ENCODE data around the gene SMIM27. TPM values are rescaled to one million over a fixed set of nuclear protein-coding genes. Genes with fewer than 3 reads are reported as not detected.
"Not testable (repeated sequence)": the region's sequence is repeated elsewhere in the genome, so short reads cannot be mapped to it uniquely, and the experiment has no call there.

Gene SMIM27
- total and polyA plus RNA-seq, 4 experiments from 2014 or later: 32.1 to 115 (median 40.1) TPM

GRCh38 chr9:32587901-32588300 is 35.8 kb downstream of the SMIM27 start:
- POLR2A ChIA-PET (ENCODE audit: partially characterized antibody): no interaction called here
- CTCF ChIA-PET (ENCODE audit: partially characterized antibody): interaction anchor here (0.5 to 6.0 kb wide), 6 partner anchors 7 to 398 kb away, joined by 3 to 55 read pairs (median 8); no protein-coding TSS in a partner anchor
- H3K9me3 Mint-ChIP-seq: no peaks in the 10 kb centered on the region

GRCh38 chr9:32589083-32589723 is 37.1 kb downstream of the SMIM27 start:
- H3K9me3 Mint-ChIP-seq: no peaks in the 10 kb centered on the region
- no peak overlapping the region for H3K4me3 Mint-ChIP-seq
- Histone ChIP-seq H3K4me3 (ENCODE audit: low read length in 2 of 2) (no peak overlapping the region), H3K27ac (ENCODE audit: low read depth, low read length) (no peak overlapping the region), H3K4me1 (ENCODE audit: insufficient read depth, low read length) (no peaks in the 10 kb centered on the region), H3K27me3 (ENCODE audit: insufficient read depth, low read length) (no peaks in the 10 kb centered on the region), H3K36me3 (ENCODE audit: insufficient read depth, low read length) (no peaks in the 10 kb centered on the region), H3K9me3 (ENCODE audit: control insufficient read depth in 1 of 2, low read length in 2 of 2) (no peaks in the 10 kb centered on the region)
- ChIA-PET POLR2A (ENCODE audit: partially characterized antibody) (no interaction called here), CTCF (ENCODE audit: partially characterized antibody) (interaction anchor here (0.7 to 6.0 kb wide), 9 partner anchors 9 to 379 kb away, joined by 3 to 55 read pairs (median 4); no protein-coding TSS in a partner anchor)
- H3K4me1 Mint-ChIP-seq: no peaks in the 10 kb centered on the region
- peaks cover 19% of the 10 kb centered on the region in 2 donors for H3K27me3 Mint-ChIP-seq
- no peaks in the 10 kb centered on the region for H3K36me3 Mint-ChIP-seq
- DNase-seq: peak in 1 of 5 donors; percentile 25
- intact Hi-C loops (cut with micrococcal nuclease): loop anchor here (2.0 to 10.0 kb wide), 3 partner anchors 380 to 1136 kb away; no protein-coding TSS in a partner anchor
- no peak overlapping the region for H3K27ac Mint-ChIP-seq

More at GRCh38 chr9:32587901-32588300, 35.8 kb downstream of the SMIM27 start:
- H3K4me3 Mint-ChIP-seq: no peak overlapping the region
- H3K27ac Mint-ChIP-seq: no peak overlapping the region
- H3K4me1 Mint-ChIP-seq: no peaks in the 10 kb centered on the region
- Histone ChIP-seq H3K36me3 (ENCODE audit: insufficient read depth, low read length) (no peaks in the 10 kb centered on the region), H3K27ac (ENCODE audit: low read depth, low read length) (no peak overlapping the region), H3K27me3 (ENCODE audit: insufficient read depth, low read length) (no peaks in the 10 kb centered on the region), H3K4me3 (ENCODE audit: low read length in 2 of 2) (no peak overlapping the region), H3K9me3 (ENCODE audit: control insufficient read depth in 1 of 2, low read length in 2 of 2) (no peaks in the 10 kb centered on the region), H3K4me1 (ENCODE audit: insufficient read depth, low read length) (no peaks in the 10 kb centered on the region)
- peaks cover 18 to 19% of the 10 kb centered on the region in 2 donors for H3K27me3 Mint-ChIP-seq
- no peaks in the 10 kb centered on the region for H3K36me3 Mint-ChIP-seq
- intact Hi-C loops (cut with micrococcal nuclease): loop anchor here (2.0 to 10.0 kb wide), 3 partner anchors 381 to 1137 kb away; no protein-coding TSS in a partner anchor
- DNase-seq: no peak

- intact Hi-C loops (cut with micrococcal nuclease): no loop called here
- H3K4me3 Mint-ChIP-seq: no peak overlapping the region
- H3K36me3 ChIP-seq (ENCODE audit: insufficient read depth, low read length): no peaks in the 10 kb centered on the region
- no peaks in the 10 kb centered on the region for H3K4me1 Mint-ChIP-seq
- H3K27ac ChIP-seq (ENCODE audit: low read depth, low read length): no peak overlapping the region
- CTCF ChIA-PET (ENCODE audit: partially characterized antibody): interaction anchor here (0.6 to 6.0 kb wide), 5 partner anchors 10 to 212 kb away, joined by 3 to 55 read pairs (median 7); no protein-coding TSS in a partner anchor
- no peak overlapping the region for H3K4me3 ChIP-seq (ENCODE audit: low read length in 2 of 2)
- POLR2A ChIA-PET (ENCODE audit: partially characterized antibody): no interaction called here
- no peaks in the 10 kb centered on the region for H3K4me1 ChIP-seq (ENCODE audit: insufficient read depth, low read length)
- DNase-seq: no peak
- peaks cover 13 to 18% of the 10 kb centered on the region in 2 donors for H3K27me3 Mint-ChIP-seq
- H3K27me3 ChIP-seq (ENCODE audit: insufficient read depth, low read length): no peaks in the 10 kb centered on the region
- H3K9me3 ChIP-seq (ENCODE audit: control insufficient read depth in 1 of 2, low read length in 2 of 2): no peaks in the 10 kb centered on the region
- H3K27ac Mint-ChIP-seq: no peak overlapping the region
- no peaks in the 10 kb centered on the region for H3K36me3 Mint-ChIP-seq
- H3K9me3 Mint-ChIP-seq: no peaks in the 10 kb centered on the region
Measured at GRCh38 chr9:32590476-32590875, 38.3 kb downstream of the SMIM27 start.

- CTCF ChIA-PET (ENCODE audit: partially characterized antibody): interaction anchor here (1.6 to 6.0 kb wide), 3 partner anchors 10 to 212 kb away, joined by 7 to 55 read pairs (median 23); no protein-coding TSS in a partner anchor
- no peaks in the 10 kb centered on the region for H3K36me3 Mint-ChIP-seq
- H3K27ac Mint-ChIP-seq: no peak overlapping the region
- H3K27me3 Mint-ChIP-seq: peaks cover 11 to 17% of the 10 kb centered on the region in 2 donors
- no peak overlapping the region for H3K4me3 Mint-ChIP-seq
- intact Hi-C loops (cut with micrococcal nuclease): no loop called here
- H3K4me1 Mint-ChIP-seq: peaks cover 0 to 1% (median 0%) of the 10 kb centered on the region in 4 donors
- no peaks in the 10 kb centered on the region for H3K36me3 ChIP-seq (ENCODE audit: insufficient read depth, low read length)
- no peak overlapping the region for H3K4me3 ChIP-seq (ENCODE audit: low read length in 2 of 2)
- POLR2A ChIA-PET (ENCODE audit: partially characterized antibody): no interaction called here
- no peak overlapping the region for H3K27ac ChIP-seq (ENCODE audit: low read depth, low read length)
- no peaks in the 10 kb centered on the region for H3K9me3 ChIP-seq (ENCODE audit: control insufficient read depth in 1 of 2, low read length in 2 of 2)
- H3K4me1 ChIP-seq (ENCODE audit: insufficient read depth, low read length): no peaks in the 10 kb centered on the region
- no peaks in the 10 kb centered on the region for H3K27me3 ChIP-seq (ENCODE audit: insufficient read depth, low read length)
- no peaks in the 10 kb centered on the region for H3K9me3 Mint-ChIP-seq
- no peak for DNase-seq
Measured at GRCh38 chr9:32590898-32591297, 38.8 kb downstream of the SMIM27 start.

GRCh38 chr9:32596096-32596865 is 44.2 kb downstream of the SMIM27 start:
- Mint-ChIP-seq H3K27ac (no peak overlapping the region), H3K4me3 (no peak overlapping the region), H3K36me3 (peaks cover 0 to 4% of the 10 kb centered on the region in 2 donors), H3K9me3 (peaks cover 0 to 3% (median 0%) of the 10 kb centered on the region in 8 donors), H3K27me3 (peaks cover 17 to 29% of the 10 kb centered on the region in 2 donors), H3K4me1 (peaks cover 0 to 4% (median 0%) of the 10 kb centered on the region in 4 donors)
- Histone ChIP-seq H3K4me1 (ENCODE audit: insufficient read depth, low read length) (no peaks in the 10 kb centered on the region), H3K27ac (ENCODE audit: low read depth, low read length) (no peak overlapping the region), H3K27me3 (ENCODE audit: insufficient read depth, low read length) (no peaks in the 10 kb centered on the region), H3K36me3 (ENCODE audit: insufficient read depth, low read length) (no peaks in the 10 kb centered on the region), H3K4me3 (ENCODE audit: low read length in 2 of 2) (no peak overlapping the region), H3K9me3 (ENCODE audit: control insufficient read depth in 1 of 2, low read length in 2 of 2) (no peaks in the 10 kb centered on the region)
- ChIA-PET CTCF (ENCODE audit: partially characterized antibody) (interaction anchor here (0.6 to 0.7 kb wide), 2 partner anchors 16 to 397 kb away, joined by 3 read pairs; no protein-coding TSS in a partner anchor), POLR2A (ENCODE audit: partially characterized antibody) (no interaction called here)
- DNase-seq: peak in 1 of 5 donors; percentile 9
- intact Hi-C loops (cut with micrococcal nuclease): no loop called here

GRCh38 chr9:32596936-32597335 is 44.8 kb downstream of the SMIM27 start:
- no peaks in the 10 kb centered on the region for H3K36me3 ChIP-seq (ENCODE audit: insufficient read depth, low read length)
- no peaks in the 10 kb centered on the region for H3K4me1 ChIP-seq (ENCODE audit: insufficient read depth, low read length)
- ChIA-PET CTCF (ENCODE audit: partially characterized antibody) (interaction anchor here (0.7 kb wide), 1 partner anchor 16 kb away, joined by 3 read pairs; no protein-coding TSS in a partner anchor), POLR2A (ENCODE audit: partially characterized antibody) (no interaction called here)
- H3K4me1 Mint-ChIP-seq: peaks cover 0 to 4% (median 0%) of the 10 kb centered on the region in 4 donors
- no peak overlapping the region for H3K4me3 Mint-ChIP-seq
- no peaks in the 10 kb centered on the region for H3K9me3 ChIP-seq (ENCODE audit: control insufficient read depth in 1 of 2, low read length in 2 of 2)
- H3K4me3 ChIP-seq (ENCODE audit: low read length in 2 of 2): no peak overlapping the region
- DNase-seq: peak in 1 of 5 donors; percentile 3
- H3K9me3 Mint-ChIP-seq: peaks cover 0 to 3% (median 0%) of the 10 kb centered on the region in 8 donors
- peaks cover 17 to 32% of the 10 kb centered on the region in 2 donors for H3K27me3 Mint-ChIP-seq
- H3K27ac ChIP-seq (ENCODE audit: low read depth, low read length): no peak overlapping the region
- intact Hi-C loops (cut with micrococcal nuclease): no loop called here
- H3K27me3 ChIP-seq (ENCODE audit: insufficient read depth, low read length): no peaks in the 10 kb centered on the region
- H3K36me3 Mint-ChIP-seq: peaks cover 0 to 4% of the 10 kb centered on the region in 2 donors
- H3K27ac Mint-ChIP-seq: no peak overlapping the region

- H3K36me3 Mint-ChIP-seq; intact Hi-C loops (cut with micrococcal nuclease); H3K9me3 Mint-ChIP-seq; H3K4me3 Mint-ChIP-seq; H3K9me3 ChIP-seq (ENCODE audit: control insufficient read depth in 1 of 2, low read length in 2 of 2); H3K27me3 ChIP-seq (ENCODE audit: insufficient read depth, low read length); H3K4me1 Mint-ChIP-seq; H3K4me3 ChIP-seq (ENCODE audit: low read length in 2 of 2); H3K4me1 ChIP-seq (ENCODE audit: insufficient read depth, low read length); H3K36me3 ChIP-seq (ENCODE audit: insufficient read depth, low read length); H3K27ac Mint-ChIP-seq; H3K27ac ChIP-seq (ENCODE audit: low read depth, low read length); CTCF ChIA-PET (ENCODE audit: partially characterized antibody); DNase-seq: not testable (repeated sequence)
- POLR2A ChIA-PET (ENCODE audit: partially characterized antibody): interaction anchor here (0.6 kb wide), 1 partner anchor 220 kb away, joined by 3 read pairs; no protein-coding TSS in a partner anchor
- H3K27me3 Mint-ChIP-seq: peaks cover 16 to 36% of the 10 kb centered on the region in 2 donors
Measured at GRCh38 chr9:32599021-32599420, 46.9 kb downstream of the SMIM27 start.
